ENCODE data around the gene ZBTB21. TPM values are rescaled to one million over a fixed set of nuclear protein-coding genes. Genes with fewer than 3 reads are reported as not detected.
"Not testable (repeated sequence)": the region's sequence is repeated elsewhere in the genome, so short reads cannot be mapped to it uniquely, and the experiment has no call there.

Gene ZBTB21
- total RNA-seq, 1 donor from 2014 or later: 19.2 TPM

DNA sequence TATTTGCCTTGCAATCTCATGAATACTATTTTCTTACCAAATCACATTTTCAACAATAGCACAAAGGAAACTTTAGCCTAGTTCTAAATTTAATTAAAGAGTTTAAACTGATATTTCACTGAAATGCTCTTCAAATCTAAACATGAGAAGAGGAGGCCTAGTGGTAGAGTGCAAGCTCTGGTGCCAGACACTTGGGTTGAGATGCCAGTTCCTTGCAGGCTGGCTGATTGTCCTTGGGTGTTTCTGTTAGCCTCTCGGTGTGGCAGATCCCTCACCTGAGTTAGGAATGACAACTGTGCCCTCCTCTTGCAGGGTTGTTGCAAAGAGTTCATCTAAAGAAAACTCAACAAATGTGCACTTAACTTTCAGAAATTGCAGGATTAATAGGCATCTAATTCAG is 12.5 kb downstream of the ZBTB21 start:
- intact Hi-C loops (cut with micrococcal nuclease): no loop called here

DNA sequence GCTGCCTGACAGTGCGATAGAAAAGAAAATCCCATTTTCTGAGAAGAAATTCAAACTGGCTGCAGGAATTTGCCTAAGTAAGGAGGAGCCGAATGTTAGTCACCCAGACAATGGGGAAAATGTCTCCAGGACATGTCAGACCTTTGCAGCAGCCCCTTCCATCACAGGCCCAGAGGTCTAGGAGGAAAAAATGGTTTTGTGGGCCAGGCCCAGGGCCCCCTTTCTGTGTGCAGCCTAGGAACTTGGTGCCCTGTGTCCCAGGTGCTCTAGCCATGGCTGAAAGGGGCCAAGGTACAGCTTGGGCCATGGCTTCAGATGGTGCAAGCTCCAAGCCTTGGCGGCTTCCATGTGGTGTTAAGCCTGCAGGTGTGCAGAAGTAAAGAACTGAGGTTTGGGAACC is 14.6 kb downstream of the ZBTB21 start:
- intact Hi-C loops (cut with micrococcal nuclease): no loop called here

DNA sequence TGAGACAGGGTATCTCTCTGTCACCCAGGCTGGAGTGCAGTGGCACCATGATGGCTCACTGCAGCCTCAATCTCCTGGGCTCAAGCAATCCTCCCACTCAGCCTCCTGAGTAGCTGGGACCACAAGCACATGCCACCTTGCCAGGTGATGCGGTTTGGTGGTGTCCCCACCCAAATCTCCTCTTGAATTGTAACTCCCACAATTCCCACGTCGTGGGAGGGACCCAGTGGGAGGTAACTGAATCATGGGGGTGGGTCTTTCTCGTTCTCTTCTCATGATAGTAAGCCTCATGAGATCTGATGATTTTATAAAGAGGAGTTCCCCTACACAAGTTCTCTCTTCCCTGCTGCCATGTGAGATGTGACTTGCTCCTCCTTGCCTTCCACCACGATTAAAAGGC is 15.5 kb downstream of the ZBTB21 start:
- intact Hi-C loops (cut with micrococcal nuclease): not testable (repeated sequence)

DNA sequence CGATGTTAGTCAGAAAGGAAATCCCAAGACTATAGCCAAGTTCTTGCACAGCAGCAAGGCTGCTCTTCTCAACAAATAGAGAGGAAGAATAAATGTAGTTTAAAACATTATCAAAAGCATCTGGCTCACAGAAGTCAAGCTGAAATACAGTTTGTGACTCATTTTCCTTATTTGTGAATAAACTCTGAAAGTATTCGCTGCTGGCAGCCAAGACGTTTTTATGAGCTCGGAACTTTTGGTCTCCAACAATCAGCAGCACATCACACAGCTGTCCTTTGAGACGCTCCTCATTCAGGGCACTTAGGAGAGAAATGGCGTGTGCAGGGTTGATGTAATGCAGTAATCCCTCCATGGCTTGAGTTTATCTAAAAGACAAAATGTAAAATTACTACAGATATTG is 16.4 kb downstream of the ZBTB21 start:
- intact Hi-C loops (cut with micrococcal nuclease): no loop called here

DNA sequence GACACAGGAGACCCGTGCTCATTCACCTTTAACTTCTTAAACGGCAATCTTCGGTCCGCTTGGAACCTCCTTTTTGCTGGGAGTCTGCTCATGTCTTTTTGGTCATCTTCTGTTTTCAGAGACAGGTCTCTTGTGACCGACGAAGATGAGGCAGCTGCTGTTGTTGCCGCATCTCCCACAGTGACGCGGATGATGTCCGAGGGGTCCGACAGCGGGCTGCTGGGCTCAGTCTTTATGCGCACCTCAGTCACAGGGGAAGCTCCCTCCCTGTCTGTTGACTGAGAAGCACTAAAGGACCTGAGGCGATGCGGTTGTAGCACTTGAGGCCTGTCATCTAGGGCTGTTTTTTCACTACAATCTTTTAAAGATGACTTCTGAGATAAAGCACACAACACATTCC is 17.6 kb downstream of the ZBTB21 start:
- intact Hi-C loops (cut with micrococcal nuclease): no loop called here

DNA sequence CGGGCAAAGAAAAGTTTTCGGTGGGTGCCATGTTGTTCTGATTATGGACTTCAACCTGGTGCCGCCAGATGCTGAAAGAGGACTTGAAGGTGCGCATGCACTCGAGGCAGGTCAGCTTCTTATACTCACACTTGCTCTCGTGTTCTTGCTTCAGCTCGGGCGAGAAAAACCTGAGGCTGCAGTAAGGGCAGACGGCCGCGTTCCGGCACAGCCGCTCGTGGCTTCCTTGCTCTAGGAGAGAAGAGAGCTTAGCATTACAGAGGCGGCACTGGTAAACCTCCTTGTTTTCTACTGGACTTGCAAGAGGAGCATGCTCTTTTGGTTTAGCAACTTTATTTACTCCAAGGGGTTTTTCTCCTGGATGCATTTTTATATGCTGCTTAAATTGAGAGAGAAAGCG is 18.5 kb downstream of the ZBTB21 start:
- intact Hi-C loops (cut with micrococcal nuclease): no loop called here

DNA sequence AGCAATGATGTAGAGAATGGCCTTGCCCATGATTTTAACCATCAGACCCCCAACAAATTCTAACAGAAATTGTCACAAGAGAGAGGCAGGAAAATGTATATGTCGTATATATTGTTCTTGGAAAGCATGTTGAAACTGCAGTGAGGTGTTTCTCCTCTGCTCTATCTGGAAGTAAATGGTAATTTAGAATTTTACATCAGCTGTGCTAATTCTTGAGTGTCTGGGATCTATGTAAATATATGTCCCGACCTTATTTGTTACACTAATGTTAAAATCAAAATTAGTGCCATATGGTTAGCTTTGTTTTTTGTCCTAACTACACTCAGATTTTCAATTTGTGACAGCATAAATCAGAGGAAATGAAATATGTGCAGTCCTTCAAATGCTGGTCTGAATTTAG is 20.5 kb downstream of the ZBTB21 start:
- intact Hi-C loops (cut with micrococcal nuclease): no loop called here

DNA sequence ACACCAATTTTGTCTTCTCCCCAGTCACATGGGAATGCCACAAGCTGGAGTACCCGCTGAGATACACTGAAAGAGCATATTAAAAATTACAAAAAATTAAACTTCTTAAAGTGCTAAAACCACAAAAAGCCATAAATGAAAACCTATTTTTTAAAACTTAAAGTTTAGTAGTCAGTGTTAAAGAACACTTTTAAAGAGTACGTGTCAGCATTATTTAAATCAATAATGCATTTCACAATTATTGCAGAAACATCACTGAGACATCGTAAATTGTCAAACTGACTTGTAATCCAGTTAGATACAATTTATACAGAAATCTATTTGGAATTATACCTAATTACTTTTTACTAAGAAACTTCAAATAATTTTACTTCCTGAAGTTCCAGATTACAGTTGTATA is 22.9 kb downstream of the ZBTB21 start:
- intact Hi-C loops (cut with micrococcal nuclease): no loop called here

DNA sequence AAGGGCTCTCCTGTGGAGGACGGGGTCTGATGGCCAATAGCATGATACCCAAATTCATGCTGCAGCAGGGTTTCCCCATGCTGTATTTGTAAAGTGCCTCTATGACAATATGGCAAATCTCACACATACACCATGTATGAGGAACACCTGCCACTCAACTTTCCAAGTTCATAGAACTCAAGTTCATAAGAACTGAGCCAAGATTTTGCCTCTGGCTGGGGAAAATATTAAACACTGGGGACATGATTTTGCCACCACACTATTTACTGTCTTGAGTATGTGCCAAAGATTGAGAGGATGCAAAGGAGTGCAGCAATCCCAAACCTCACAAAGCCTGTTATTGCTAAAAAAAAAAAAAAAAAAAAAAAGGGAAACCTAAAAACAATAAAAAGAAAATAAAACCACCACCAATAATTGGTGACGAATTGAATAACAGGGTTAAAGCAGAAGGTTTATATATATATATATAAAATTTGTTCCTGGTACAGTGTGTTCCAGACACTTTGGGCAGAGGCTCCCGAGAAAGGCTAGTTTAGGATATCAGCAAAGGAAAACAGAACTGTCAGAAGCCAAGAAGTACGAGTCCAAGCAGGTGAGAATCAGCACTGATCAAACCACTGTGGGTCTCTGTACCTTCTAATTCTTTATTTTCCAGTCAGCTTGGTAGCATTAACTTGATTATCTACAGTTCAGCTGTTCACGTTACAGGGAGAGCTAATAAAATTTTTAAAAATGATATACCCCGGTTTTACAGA is 24.3 kb downstream of the ZBTB21 start:
- intact Hi-C loops (cut with micrococcal nuclease): no loop called here

DNA sequence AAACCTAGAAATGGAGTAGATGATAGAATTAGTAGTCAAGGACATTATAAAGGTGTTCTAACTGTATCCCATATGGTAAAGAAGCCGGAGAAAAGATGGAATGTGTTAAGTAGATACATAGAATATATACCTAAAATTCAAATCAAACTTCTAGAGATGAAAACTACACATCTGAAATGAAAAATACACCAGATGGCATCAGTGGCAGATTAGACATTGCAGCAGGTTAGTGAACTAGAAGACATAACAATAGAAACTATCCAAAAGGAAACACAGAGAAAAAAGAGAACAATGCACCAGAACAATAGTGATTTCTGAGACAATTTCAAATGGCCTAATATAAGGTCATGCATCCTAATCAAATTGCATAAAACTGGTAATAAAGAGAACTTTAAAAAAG is 26.9 kb downstream of the ZBTB21 start:
- intact Hi-C loops (cut with micrococcal nuclease): no loop called here

DNA sequence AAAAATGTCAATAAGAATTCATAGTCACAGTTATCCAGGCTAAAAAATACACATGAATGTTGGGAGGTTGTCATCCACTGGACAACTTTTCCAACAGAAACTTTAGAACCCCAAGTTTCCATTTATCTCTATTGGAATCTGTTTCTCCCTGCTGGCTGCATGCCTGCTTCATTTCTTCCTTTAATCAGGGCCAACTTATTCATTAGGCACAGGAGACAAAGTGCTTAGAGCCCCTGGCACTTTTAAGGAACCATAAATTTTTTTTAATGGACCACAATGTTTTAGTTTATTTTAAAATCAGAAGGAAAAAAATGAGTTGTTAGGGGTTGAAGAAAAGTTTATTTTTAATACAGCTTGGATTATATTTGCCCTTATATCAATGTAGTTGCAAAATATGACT is 29.6 kb downstream of the ZBTB21 start:
- intact Hi-C loops (cut with micrococcal nuclease): no loop called here

DNA sequence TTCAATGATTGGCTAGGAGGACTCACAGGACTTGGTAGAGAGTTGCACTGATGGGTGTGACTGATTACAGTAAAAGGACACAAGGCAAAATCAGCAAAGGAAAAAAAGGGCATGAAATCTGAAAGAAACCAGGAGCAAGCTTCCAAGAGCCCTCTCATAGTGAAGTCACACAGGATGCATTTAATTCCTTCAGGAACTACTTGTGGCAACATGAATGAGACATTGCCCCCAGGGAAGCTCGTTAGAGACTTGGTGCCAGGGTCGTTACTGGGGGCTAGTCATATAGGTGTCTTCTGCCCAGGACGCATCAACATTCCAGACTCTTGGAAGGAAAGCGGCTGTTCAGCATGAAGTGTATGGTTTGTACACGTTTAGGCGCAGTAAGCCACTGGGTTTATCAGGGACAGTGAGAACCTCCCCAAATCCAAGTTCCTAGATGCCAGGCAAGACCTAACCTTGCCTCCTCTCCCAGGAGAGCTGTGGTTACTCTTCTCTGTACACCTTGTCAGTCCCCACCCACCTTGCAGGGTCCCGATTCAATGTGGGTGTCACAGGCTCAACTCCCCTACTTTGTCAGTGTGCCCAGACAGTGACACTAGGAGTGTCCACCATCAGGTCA is 30.3 kb downstream of the ZBTB21 start:
- intact Hi-C loops (cut with micrococcal nuclease): no loop called here

DNA sequence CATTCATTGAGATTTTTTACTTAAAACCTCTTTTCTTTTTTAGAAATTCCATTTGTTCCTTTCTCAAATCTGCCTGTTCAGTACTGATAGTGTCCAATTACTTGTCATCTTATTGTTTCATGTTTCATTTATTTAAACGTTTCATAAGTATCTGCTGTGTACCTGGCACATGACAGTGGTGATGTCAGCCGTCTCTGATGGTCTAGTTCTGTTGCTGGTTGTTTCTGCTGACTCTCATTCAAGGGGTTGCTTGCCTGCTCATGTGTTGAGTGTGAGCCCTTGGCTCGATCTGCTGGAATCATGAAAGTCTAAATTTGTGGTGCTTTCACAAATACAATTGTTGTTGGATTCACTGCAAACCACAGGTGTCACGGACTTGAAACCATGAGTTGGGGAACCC is 30.8 kb downstream of the ZBTB21 start:
- intact Hi-C loops (cut with micrococcal nuclease): no loop called here

DNA sequence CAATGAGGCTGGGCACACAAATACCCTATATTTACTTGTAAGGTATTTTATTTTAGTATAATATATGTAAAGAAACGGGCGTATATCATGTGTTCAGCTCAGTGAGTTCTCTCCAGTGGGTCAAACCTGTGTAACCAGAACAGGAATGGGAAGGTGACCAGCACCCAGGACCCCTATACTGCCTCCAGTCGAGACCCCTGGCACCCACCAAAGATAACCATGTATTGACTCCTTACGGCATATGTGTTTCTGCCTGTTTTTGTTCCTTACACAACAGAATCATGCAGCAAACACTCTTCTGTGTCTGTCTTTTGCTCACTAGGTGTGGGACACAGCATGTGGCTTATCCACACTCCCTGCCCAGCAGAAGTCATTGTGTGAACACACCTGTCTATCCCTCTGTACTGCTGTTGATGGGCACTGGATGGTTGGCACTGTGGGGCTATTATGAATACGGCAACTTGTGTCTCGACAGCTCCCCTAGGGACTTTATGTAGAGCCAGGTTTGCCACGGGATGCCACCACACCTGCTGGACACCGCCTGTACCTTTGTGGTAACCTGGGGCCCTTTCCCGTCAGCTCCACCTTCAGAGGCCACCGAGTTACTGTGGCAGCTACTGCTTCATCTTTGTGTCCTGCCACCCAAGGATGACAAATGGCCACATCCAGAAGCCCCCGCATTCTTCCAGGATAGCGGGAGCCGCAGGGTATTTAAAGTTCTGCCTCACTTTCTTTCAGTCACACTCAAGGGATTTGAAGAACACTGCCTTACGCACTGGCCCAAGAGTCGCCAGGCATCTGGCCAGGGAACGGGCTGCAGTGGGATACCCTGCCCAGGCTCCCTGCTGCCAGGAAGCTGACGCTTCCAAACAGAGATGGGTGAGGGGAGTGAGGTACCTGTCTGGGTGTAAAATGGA is 32.9 kb downstream of the ZBTB21 start:
- intact Hi-C loops (cut with micrococcal nuclease): no loop called here

DNA sequence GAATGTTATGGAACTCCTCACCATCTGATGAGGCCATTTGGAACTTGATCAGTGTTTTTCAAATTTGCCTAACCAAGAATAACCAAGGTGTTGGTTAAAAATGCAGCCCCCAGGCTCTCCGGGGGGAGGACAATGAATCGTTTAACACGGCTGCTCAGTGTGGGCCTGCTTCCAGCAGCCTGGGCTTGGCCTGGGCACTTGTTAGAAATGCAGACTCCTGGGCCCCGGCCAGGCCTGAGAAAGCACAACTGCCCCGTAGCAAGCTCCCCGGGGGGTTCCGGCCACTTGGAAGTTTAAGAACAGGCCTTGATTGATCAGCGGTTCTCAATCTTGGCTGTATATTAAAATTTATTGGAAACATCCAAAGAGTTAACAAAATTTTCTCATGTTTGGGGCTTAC is 33.5 kb downstream of the ZBTB21 start:
- intact Hi-C loops (cut with micrococcal nuclease): no loop called here

DNA sequence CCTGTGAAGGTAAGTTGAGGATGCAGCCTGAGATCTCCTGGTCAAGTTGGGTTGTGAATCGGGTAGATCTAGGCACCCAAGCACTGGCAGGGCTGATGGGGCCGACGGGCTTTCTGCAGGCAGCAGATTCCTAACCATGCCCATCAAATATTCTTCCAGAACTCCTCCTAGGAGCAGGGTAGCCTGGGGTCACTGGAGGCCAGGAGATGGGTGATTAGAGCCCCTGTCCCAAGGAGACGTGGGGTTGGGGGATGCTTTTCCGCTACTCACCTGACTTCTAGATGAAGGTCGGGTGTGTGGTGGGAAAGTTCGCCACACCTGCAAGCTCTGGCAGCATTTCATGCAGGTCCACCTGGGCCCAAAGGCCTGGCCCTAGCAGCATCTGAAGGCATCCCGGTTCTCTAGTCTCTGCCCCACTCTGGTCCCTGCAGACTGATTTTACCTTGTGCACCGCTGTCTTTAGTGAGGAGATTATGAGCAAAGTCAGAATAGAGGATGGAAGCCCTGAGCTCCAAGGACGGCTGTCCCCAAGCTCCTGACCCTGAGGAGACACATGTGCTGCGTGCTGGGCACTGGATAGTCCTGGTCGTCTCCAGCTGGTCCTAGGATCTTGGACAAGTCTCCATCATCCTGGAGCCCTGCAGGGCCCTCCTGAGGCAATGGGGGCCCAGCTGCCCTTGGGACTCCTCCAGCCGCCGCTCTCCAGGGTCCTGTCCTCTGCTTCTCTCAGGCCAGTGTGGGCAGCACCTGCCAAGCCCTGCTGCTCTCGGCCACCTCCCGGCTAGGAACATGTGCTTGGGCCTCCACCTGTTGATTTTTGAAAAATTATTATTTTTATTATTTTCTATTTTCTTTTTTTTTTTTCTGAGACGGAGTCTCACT is 34.5 kb downstream of the ZBTB21 start:
- intact Hi-C loops (cut with micrococcal nuclease): no loop called here

DNA sequence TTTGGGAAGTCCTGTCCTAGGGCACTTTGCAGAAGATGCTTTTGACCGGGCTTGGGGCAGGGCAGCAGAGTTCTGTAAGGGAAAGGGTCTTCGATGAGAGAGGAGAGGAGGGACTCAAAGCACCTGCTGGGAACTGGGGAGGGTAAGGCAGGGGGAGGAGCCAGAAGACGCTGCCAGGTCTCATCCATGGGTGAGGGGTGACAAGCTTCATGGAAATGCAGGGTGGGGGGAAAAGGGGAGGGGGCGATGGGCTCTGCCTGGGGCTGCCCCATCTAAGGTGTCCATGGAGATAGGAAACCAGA is 35.5 kb downstream of the ZBTB21 start:
- intact Hi-C loops (cut with micrococcal nuclease): no loop called here

DNA sequence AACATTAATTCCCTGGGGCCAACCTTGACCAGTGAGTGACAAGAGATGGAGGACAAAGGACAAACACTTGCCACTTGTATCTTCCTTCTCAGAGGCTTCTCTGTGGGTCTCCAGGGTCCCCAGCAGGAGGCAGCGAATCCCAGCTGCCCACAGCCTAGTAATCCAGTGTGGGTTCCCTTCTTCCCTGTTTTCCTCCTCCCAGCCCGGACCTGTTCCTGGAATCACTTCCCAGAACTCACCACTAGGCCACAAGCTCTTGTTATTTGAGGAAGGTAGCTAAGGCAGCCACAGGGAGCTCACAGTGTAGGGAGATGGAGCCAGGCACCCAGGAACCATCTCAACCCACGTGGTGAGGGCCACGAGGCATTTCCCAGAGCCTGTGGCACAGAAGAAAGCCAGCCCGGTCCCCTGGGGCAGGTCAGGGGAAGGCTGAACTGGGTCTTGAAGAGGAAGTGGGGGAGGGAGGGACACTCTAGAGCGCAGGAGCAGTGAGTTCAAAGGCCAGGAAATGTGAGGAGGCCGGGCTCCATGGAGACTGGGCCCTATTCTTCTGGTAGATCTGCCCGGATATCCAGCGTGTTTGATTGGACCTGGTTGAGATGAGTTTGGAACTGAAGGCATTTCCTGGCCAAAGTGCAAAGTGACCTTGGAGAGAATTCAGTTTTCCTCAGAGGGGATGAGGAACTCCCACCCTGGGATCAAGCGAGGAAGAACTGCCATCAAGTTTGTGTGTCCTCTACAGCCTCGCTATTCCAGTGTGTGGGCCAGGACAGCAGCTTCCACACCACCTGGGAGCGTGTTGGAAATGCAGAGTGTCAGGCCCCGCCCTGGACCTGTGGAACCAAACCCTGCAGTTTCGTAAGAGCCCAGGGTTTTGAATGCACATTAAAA is 36.1 kb downstream of the ZBTB21 start:
- intact Hi-C loops (cut with micrococcal nuclease): no loop called here

DNA sequence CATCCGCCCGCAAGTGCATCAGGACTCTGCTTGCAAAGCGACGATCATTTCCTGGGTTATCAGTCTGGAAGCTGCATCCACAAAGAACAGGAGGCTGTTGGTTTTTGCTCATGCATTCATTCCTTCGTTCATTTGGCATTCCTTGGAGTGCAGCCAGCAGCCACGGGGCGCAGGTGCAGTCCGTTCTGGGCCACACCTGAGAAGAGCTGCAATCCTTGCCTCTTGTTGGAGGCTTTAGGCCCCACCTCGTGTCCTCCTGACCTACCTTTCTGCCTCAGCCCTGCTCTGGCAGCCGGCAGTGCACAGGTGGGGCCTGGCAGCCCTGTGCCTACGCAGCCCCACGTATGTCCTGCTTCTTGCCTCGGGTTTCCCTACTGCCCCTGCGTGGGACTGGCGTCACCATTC is 36.7 kb downstream of the ZBTB21 start:
- intact Hi-C loops (cut with micrococcal nuclease): no loop called here

DNA sequence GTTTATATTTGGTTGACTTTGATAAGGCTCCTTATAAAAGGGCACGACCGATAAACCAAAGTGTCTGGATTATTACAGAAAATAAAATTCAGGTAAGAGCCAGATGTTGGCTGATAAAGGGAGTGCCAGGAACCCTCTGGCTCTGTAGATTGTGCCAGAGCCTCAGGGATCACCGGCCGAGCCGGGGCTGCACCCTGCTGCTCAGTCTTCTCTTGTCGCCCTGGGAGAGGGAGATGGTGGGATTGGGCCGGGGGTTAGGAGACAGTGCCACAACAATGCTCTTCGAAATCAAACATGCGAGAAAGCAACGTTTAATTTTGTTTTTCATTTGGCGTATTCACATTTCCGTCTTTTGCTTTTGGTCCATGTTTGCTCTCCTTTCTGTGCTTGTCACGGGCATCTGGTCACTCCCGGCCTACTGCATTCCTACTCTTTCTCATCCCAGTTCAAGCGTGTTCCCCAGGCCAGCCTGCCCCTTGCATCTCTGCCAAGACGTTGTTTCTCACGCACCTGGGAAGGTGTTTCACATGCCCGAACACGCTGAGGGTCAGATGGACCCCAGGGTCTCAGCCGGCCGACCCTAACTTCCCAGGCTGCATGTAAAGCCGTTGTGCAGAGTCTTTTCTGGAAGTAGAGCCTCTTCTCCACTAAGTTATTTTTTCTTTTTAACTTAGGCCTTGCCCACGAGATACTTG is 37.5 kb downstream of the ZBTB21 start:
- intact Hi-C loops (cut with micrococcal nuclease): no loop called here

All from T-helper 2 cell treated with Interferon-gamma antibody and Interleukin-4, amounts not matched to agents 100 ng/mL and 5 ng/mL, for 36 hours (primary cell).